Right lung (tissue), 5 donors: ENCODE measurements around the gene ATP2A1. TPM values are rescaled to one million over a fixed set of nuclear protein-coding genes. Genes with fewer than 3 reads are reported as not detected.
"Not testable (repeated sequence)": the region's sequence is repeated elsewhere in the genome, so short reads cannot be mapped to it uniquely, and the experiment has no call there.

Experiments
- DNase-seq, 2 donors: peaks; one replicate each; pipeline ENCODE4 v3.0.0-alpha.2; 2013
- polyA plus RNA-seq, 5 donors: library from polyadenylated mRNA; unstranded; fragments of 120-200 nt; gene quantifications; one replicate each; pipeline versions ENCODE4 v1.2.1 to v1.2.3, GENCODE V29; 2013; ENCODE audit warnings: inconsistent platforms in 1 of 5, low replicate concordance in 1 of 5; ENCODE audit not compliant: insufficient read length in 5 of 5, insufficient read depth in 1 of 5

Gene ATP2A1
- polyA plus RNA-seq, 5 donors = 2.2 to 25.4 (median 2.8) TPM

DNA sequence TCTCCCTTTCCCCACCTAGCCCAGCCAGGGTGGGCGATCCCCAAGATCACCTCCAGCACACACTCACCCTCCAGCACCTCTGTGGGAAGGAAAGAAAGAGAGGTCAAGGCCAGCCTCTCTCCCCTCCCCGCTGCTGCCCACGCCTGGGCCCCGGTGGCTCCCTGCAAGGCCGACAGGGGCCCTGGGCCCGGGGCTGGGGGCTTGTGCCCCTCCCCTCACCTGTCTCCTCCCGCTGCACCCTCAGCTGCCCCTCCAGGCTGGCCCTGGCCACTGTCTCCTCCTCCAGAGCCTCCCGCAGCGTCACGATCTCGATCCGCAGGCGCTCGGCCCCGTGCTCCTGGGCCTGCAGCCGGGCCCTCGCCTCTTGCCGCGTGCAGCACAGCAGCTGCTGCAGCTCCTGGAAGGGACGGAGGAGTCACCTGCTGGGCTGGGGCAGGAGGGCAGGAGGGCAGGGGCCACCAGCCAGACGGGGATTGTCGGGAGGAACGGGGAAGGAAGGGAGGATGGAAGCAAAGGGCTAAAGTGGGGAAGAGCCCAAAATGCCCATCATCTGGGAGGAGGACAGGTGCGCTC is 27.6 kb downstream of the ATP2A1 start:
- no peak for DNase-seq

- DNase-seq = no peak
Measured at GRCh38 chr16:28910086-28911031, 32.1 kb downstream of the ATP2A1 start.

DNA sequence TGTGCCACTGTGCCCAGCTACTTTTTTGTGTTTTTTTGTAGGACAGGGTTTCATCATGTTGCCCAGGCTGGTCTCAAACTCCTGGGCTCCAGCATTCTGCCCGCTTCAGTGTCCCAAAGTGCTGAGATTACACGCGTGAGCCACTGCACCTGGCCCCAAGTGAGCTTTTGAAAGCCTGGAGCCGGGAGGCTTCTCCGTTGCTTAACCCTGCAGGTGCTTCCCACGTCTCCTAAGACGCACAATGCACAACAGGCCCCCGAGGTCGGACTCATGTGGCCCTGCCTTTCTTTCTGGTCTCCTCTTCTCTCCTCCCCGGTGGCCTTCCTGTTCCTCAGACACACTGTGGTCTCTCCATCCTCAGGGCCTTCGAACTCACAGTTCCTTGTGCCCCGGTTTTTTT is 34.3 kb downstream of the ATP2A1 start:
- no peak for DNase-seq

GRCh38 chr16:28913946-28914724 is 35.8 kb downstream of the ATP2A1 start:
- DNase-seq = no peak

DNA sequence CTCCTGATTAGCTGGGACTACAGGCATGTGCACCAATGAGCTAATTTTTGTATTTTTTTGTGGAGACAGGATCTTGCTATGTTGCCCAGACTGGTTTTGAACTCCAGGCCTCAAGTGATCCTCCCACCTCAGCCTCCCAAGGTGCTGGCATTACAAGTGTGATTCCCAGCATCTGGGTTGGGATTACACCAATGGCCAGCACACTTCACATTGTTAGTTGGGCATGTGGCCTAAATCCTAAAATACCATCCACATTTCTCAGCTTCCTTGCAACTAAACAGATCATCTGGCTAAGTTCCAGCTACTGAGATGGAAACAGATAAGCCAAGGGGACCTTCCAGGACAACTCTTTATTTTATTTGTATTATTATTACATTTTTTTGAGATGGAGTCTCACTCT is 36.9 kb downstream of the ATP2A1 start:
- DNase-seq = no peak

DNA sequence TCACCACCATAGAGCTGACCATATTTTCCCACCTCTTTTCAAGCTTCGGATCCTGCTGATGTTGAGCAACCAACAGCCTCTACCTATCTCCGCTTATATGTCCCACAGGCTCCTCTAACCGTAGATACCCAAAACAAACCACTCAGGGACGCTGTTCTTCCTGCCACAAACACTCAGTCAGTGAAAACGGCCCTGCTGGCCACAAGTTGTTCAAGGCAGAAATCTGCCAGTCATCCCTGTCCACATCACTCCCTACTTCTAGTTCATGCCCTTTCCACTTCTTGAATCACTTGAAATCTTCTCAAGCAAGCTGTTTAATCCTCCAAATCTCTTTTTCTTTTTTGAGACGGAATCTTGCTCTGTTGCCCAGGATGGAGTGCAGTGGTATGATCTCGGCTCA is 38.8 kb downstream of the ATP2A1 start:
- DNase-seq = no peak

DNA sequence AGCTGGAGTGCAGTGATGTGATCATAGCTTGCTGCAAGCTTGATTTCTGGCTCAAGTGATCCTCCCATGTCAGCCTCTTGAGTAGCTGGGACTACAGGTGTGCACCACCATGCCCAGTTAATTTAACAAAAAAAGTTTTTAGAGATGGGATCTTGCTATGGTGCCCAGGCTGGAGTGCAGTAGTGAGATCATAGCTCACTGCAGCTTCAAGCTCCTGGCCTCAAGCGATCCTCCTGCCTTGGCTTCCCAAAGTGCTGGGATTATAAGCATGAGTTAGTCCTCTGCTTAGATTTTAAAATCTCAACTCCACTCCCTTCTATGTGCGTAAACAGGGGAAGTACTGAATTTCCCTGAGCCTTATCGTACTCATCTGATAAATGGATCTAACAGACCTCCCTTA is 40.4 kb downstream of the ATP2A1 start:
- no peak for DNase-seq

DNA sequence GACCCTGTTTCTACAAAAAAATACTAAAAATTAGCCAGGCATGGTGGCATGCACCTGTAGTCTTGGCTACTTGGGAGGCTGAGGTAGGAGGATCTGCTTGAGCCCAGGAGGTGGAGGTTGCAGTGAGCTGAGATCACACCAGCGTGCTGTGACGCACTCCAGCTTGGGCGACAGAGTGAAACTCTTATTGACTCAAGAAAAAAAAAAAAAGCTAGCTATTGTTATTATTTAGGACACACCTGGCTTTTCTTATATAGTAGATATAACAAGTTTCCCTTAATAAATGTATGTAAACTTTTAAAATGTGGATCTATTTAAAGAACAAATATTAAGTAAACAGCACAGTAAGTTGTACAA is 44.9 kb downstream of the ATP2A1 start:
- no peak for DNase-seq

GRCh38 chr16:28923652-28924398 is 45.5 kb downstream of the ATP2A1 start:
- DNase-seq = no peak

DNA sequence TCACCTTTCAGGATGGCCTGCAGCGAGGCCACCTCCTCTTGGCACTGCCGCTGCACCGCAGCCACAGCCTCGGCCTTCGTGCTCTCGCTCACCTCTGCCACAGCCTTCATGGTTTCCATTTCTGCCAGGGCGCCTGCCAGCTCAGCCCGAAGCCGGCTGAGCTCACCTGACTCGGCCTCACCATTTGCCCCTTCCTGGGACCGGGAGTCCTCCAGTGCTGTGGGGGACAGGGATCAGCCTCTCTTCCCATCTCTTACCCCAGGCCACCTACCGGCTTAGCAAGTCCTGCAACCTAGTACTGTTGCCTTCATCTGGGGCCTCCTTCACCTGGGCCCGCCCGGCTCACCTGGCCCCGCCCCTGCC is 46.1 kb downstream of the ATP2A1 start:
- no peak for DNase-seq

DNA sequence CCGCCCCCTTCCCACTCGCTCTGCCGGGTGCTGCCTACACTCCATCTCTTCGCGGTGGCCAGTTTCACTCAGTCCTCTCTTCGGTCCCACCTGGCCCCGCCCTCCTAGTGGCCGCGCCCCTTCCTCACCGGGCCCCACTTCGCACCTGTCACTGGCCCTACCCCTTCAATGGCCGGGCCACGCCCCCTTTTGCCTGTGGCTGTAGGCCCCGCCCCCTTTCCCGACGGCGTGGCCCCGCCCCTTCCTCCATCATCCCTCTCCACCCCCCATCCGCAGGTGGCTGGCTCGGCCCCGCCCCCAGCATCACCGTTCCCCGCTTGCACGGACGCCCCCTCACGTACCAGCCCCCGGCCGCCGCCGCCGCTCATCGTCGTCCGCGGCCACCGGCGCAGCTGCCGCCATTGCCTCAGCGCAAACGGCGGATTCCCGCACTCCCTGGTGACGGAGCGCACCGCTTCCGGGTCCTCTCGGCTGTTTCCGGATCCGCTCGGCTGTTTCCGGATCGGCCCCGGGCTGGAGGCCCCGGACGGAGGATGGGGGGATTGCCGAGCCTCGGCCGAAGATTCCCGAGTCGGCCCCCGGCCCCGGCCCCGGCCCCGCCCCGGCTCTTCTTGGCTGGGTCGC is 46.6 kb downstream of the ATP2A1 start, which contains the start of gene RABEP2:
RABEP2 (minus strand) TSS at position 477 of the 624 bp plus-strand sequence; CDS start at position 402, 75 bp downstream.
- DNase-seq = peak; percentile 92 to 93

- peak; percentile 85 to 87 for DNase-seq
Measured at GRCh38 chr16:28925386-28926228, 47.3 kb downstream of the ATP2A1 start.

DNA sequence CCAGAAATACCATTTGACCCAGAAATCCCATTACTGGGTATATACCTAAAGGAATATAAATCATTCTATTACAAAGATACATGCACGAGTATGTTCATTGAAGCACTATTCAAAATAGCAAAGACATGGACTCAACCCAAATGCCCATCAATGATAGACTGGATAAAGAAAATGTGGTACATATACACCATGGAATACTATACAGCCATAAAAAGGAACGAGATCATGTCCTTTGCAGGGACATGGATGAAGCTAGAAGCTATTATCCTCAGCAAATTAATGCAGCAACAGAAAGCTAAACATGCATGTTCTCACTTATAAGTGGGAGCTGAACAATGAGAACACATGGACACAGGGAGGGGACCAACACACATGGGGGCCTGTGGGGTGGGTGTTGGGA is 48.0 kb downstream of the ATP2A1 start:
- DNase-seq = not testable (repeated sequence)

DNA sequence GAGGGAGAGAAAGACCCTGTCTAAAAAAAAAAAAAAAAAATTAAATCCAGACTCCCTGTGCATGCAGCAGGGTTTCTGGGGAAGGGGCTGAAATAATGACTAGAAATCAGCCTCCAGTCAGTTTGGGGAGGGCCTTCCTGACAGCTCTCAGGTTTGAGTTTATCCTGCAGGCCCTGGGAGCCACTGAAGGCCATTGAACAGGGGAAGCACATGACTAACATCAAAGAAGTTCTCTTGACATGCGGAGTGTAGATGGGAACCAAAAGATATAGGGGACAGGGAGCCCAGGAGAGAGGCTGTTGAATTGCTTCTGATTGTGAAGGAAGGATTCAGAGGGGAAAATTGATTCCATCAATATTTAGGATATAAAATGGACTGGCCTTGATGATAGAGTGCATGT is 49.5 kb downstream of the ATP2A1 start:
- no peak for DNase-seq

- DNase-seq = no peak
Measured at GRCh38 chr16:28930203-28930602, 51.9 kb downstream of the ATP2A1 start.

GRCh38 chr16:28930652-28931051 is 52.4 kb downstream of the ATP2A1 start:
- DNase-seq = no peak

GRCh38 chr16:28931801-28932225 is 53.5 kb downstream of the ATP2A1 start, which contains the start of gene CD19:
Gene CD19 (plus strand): TSS chr16:28931971. CDS start chr16:28932001, 30 bp downstream.
- no peak for DNase-seq

DNA sequence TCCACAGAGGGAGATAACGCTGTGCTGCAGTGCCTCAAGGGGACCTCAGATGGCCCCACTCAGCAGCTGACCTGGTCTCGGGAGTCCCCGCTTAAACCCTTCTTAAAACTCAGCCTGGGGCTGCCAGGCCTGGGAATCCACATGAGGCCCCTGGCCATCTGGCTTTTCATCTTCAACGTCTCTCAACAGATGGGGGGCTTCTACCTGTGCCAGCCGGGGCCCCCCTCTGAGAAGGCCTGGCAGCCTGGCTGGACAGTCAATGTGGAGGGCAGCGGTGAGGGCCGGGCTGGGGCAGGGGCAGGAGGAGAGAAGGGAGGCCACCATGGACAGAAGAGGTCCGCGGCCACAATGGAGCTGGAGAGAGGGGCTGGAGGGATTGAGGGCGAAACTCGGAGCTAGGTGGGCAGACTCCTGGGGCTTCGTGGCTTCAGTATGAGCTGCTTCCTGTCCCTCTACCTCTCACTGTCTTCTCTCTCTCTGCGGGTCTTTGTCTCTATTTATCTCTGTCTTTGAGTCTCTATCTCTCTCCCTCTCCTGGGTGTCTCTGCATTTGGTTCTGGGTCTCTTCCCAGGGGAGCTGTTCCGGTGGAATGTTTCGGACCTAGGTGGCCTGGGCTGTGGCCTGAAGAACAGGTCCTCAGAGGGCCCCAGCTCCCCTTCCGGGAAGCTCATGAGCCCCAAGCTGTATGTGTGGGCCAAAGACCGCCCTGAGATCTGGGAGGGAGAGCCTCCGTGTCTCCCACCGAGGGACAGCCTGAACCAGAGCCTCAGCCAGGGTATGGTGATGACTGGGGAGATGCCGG is 54.3 kb downstream of the ATP2A1 start:
- no peak for DNase-seq

- no peak for DNase-seq
Measured at GRCh38 chr16:28933171-28933570, 54.9 kb downstream of the ATP2A1 start.
